Thyroid gland (tissue), 4 donors: Measurements from ENCODE around the gene MICB.

Experiments used
- CTCF ChIP-seq, 6 experiments: fragments of 200-600 bp in 3 of 6; fragments of 450-650 bp in 3 of 6; sonication (generic) in 3 of 6; IDR thresholded peaks; one replicate each; pipeline ENCODE4 v1.5.1; 2016 to 2019; ENCODE audit warnings: antibody characterized with exemption in 6 of 6, mild to moderate bottlenecking in 2 of 6, inconsistent platforms in 1 of 6, moderate library complexity in 1 of 6
- POLR2A ChIP-seq, 2 donors: fragments of 450-650 bp; IDR thresholded peaks; one replicate each; pipeline ENCODE4 v1.6.1; 2017; ENCODE audit warnings: antibody characterized with exemption in 2 of 2, mild to moderate bottlenecking in 2 of 2, moderate library complexity in 1 of 2

DNA sequence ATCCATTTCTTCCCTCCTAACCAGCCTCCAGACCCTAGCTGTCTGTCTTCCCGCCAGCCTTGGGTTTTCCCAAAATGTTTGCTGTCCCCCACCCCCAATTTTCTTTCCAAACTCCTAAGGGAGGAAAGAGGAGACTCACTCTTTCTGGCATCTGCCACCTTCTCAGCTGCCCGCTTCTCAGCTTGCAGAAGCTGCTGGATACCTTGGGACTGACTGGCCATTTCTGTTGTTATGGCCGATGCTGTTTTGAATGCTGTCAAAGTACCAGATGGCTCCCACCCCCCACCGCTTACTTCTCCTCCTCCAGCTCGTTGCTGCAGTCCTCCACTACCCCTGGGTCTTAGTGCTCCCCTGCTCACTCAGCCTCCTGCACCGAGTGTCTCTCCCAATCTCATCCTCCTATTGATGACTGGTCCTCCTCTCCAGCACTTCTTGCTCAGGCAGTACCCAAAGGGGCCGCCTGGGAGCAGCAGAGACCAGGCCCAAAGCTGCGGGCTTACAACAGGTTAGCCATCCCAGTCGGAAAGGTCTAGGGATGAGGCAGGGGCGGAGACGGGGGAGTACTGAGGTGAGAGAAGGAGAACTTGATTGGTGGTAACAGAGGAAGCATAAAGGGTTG is 48.5 kb downstream of the MICB start, which contains the start of gene ATP6V1G2:
- TF ChIP-seq POLR2A (IDR thresholded peaks at IDR 0.05) (no peak), CTCF (IDR thresholded peaks at IDR 0.05) (peak; percentile 72 to 98 (median 97))
